Ectodermal cell (in vitro differentiated cells): ENCODE data around the gene DIS3L2.

Experiments
- H3K27ac ChIP-seq: 2 replicates; pipeline ENCODE4 v1.7.0; 2013; ENCODE audit warnings: mild to moderate bottlenecking, low read depth, low read length; ENCODE audit not compliant: insufficient read depth, poor library complexity, severe bottlenecking
- H3K27me3 ChIP-seq: 2 replicates; pipeline ENCODE4 v1.7.0; 2013; ENCODE audit warnings: mild to moderate bottlenecking, low read length; ENCODE audit not compliant: insufficient read depth, control insufficient read depth, poor library complexity, severe bottlenecking
- H3K36me3 ChIP-seq: one replicate; pipeline ENCODE4 v1.7.0; 2013; ENCODE audit warnings: low read length; ENCODE audit not compliant: control insufficient read depth, insufficient read depth
- H3K4me1 ChIP-seq: one replicate; pipeline ENCODE4 v1.7.0; 2013; ENCODE audit warnings: low read length; ENCODE audit not compliant: control insufficient read depth, insufficient read depth
- H3K4me3 ChIP-seq: 2 replicates; pipeline ENCODE4 v1.7.0; 2013; ENCODE audit warnings: low read depth, low read length, control low read depth; ENCODE audit not compliant: insufficient read depth
- H3K9me3 ChIP-seq: 2 replicates; pipeline ENCODE4 v1.7.0; 2013; ENCODE audit warnings: mild to moderate bottlenecking, low read length, moderate library complexity; ENCODE audit not compliant: control insufficient read depth
- WGBS, 2 experiments: methylation state at CpG; one replicate each; pipeline ENCODE4 v1.1.7; 2013; ENCODE audit warnings: missing lambda C conversion rate in 2 of 2; 5-methylcytosine and 5-hydroxymethylcytosine counted together

The DIS3L2 gene

DNA sequence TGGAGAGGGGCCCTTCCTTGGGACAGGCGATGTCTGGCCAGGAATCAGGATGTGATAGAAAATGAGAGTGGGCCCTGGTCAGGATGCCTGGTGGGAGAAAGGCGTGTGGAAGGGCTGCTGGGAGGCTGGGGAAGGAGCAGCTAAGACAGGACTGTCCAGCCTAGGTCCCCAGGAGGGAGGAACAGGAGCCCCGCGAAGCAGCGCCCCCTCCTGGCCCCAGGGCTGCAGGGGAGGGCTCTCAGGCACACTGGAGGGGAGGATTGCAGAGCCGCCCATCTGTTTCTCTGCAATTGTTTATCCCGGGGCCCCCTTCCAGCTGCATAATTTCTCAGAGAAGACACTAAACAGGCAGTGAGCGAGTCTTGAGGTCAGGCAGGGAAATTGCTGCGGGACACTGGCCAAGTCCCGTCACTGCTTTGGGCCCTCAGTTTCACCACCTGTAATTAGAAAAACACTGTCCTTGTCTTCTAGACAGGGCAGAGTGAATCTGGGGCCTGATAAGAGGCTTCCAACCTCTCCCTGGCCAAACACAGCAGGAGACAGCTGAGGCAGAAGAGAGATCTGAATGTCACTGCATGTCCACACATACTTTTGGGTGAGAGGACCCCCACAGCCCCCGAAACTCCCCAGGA, 31.4 kb upstream of the DIS3L2 start:
- no peak overlapping the region for H3K4me3 ChIP-seq
- no peak overlapping the region for H3K27ac ChIP-seq
- peaks cover 15% of the 10 kb centered on the region for H3K4me1 ChIP-seq
- no peaks in the 10 kb centered on the region for H3K9me3 ChIP-seq
- no peaks in the 10 kb centered on the region for H3K36me3 ChIP-seq
- peaks cover 44% of the 10 kb centered on the region for H3K27me3 ChIP-seq
- WGBS, 2 experiments: 54% methylated on average over 11 of the region's 11 CpGs

DNA sequence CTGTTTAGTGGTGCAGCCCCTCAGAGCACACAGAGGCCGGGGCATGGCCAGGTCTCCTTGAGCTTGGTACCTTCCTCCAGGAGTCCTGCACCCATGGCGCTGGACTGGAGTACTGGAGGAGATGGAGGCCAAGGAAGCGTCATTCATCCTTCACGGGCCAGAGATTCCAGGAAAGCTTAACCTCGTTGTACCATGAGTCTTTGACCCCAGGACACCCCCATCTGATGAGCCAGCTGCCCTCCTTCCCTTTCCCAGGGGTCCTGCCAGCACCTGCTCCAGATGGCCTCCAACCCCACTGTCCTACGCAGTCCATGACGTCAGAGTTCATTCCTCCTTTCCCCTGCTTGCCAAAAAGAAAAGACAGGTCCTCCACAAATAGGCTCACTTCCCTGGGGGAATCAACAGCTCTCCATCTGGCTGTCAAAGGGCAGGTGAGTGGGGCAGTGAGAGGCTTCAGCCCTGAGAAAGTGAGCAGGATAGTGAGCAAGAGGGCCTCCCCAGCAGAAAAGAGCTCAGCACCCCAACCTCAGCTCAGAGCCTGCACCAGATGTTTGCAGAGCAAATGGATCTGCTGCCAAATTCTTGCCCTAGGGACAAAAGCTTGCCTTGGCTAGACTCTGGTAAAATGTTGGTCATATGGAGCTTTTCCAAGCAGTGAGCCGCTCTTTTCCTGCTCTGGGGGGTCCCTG, 30.8 kb upstream of the DIS3L2 start:
- no peak overlapping the region for H3K27ac ChIP-seq
- WGBS, 2 experiments: 93 to 95% methylated on average over 8 of the region's 8 CpGs
- no peaks in the 10 kb centered on the region for H3K36me3 ChIP-seq
- H3K27me3 ChIP-seq: peaks cover 38% of the 10 kb centered on the region
- H3K9me3 ChIP-seq: no peaks in the 10 kb centered on the region
- H3K4me1 ChIP-seq: peaks cover 15% of the 10 kb centered on the region
- H3K4me3 ChIP-seq: no peak overlapping the region

- peaks cover 14% of the 10 kb centered on the region for H3K4me1 ChIP-seq
- H3K27ac ChIP-seq: no peak overlapping the region
- H3K27me3 ChIP-seq: peaks cover 30% of the 10 kb centered on the region
- no peaks in the 10 kb centered on the region for H3K36me3 ChIP-seq
- 94 to 96% methylated on average over 7 of the region's 7 CpGs for WGBS, 2 experiments
- H3K9me3 ChIP-seq: no peaks in the 10 kb centered on the region
- no peak overlapping the region for H3K4me3 ChIP-seq
These were observed 30.0 kb upstream of the DIS3L2 start for GRCh38 chr2:231931481-231931915.

GRCh38 chr2:231932711-231932970, 28.9 kb upstream of the DIS3L2 start:
- WGBS, 2 experiments: 91 to 93% methylated on average over 3 of the region's 3 CpGs
- no peaks in the 10 kb centered on the region for H3K9me3 ChIP-seq
- H3K4me3 ChIP-seq: no peak overlapping the region
- H3K36me3 ChIP-seq: no peaks in the 10 kb centered on the region
- peaks cover 19% of the 10 kb centered on the region for H3K27me3 ChIP-seq
- no peak overlapping the region for H3K27ac ChIP-seq
- H3K4me1 ChIP-seq: peaks cover 6% of the 10 kb centered on the region

GRCh38 chr2:231932985-231933915, 28.3 kb upstream of the DIS3L2 start:
- 91 to 93% methylated on average over 15 of the region's 15 CpGs for WGBS, 2 experiments
- no peak overlapping the region for H3K4me3 ChIP-seq
- H3K27me3 ChIP-seq: peaks cover 13% of the 10 kb centered on the region
- no peaks in the 10 kb centered on the region for H3K9me3 ChIP-seq
- no peaks in the 10 kb centered on the region for H3K36me3 ChIP-seq
- H3K4me1 ChIP-seq: peaks cover 6% of the 10 kb centered on the region
- no peak overlapping the region for H3K27ac ChIP-seq

DNA sequence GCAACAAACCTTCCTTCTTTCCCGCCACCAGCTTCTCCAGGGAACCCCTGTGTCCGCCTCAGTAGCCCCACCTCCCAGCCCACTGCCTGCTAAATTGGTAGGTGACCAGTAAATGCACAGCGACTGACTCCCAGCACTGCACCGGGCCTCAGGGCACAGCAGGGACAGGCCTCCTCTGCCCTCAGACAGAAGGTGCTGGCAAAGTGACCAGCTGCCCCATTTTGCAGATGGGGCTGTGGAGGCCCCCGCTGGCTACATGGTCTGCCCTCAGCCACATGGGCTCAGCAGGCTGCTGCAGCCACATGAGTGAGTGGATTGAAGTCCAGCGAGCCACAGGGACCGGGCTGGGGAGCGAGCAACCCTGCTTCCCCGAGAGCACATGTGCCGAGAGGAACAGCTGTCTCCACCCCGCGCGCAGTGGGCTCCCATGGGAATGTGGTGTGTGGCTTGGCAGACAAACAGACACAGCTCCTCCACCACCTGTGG, 27.6 kb upstream of the DIS3L2 start:
- H3K4me3 ChIP-seq: no peak overlapping the region
- H3K27ac ChIP-seq: no peak overlapping the region
- WGBS, 2 experiments: 93 to 96% methylated on average over 13 of the region's 13 CpGs
- no peaks in the 10 kb centered on the region for H3K9me3 ChIP-seq
- H3K27me3 ChIP-seq: peaks cover 6% of the 10 kb centered on the region
- peaks cover 6% of the 10 kb centered on the region for H3K4me1 ChIP-seq
- no peaks in the 10 kb centered on the region for H3K36me3 ChIP-seq

- Histone ChIP-seq H3K9me3 (no peaks in the 10 kb centered on the region), H3K4me3 (no peak overlapping the region), H3K36me3 (no peaks in the 10 kb centered on the region), H3K27ac (no peak overlapping the region), H3K4me1 (peaks cover 6% of the 10 kb centered on the region), H3K27me3 (no peaks in the 10 kb centered on the region)
- 89 to 92% methylated on average over 8 of the region's 8 CpGs for WGBS, 2 experiments
These were observed 26.9 kb upstream of the DIS3L2 start for GRCh38 chr2:231934441-231935206.

DNA sequence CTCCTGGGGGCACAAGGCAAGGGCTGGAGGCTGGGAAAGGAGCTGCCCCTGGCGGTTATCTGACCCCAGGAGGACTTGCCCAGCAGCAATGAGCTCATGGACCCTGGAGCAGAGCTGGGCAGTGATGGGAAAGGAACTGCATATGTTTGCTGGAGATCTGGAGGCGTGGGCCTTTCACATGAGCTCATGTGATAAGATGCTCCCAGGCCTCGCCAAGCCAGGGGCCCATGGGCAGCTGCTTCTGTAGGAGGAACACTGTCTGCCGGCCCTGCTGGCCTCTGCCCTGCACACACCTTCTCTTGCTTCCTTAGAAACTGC, 26.3 kb upstream of the DIS3L2 start:
- Histone ChIP-seq H3K9me3 (no peaks in the 10 kb centered on the region), H3K4me3 (no peak overlapping the region), H3K27ac (no peak overlapping the region), H3K36me3 (no peaks in the 10 kb centered on the region), H3K4me1 (peaks cover 3% of the 10 kb centered on the region), H3K27me3 (no peaks in the 10 kb centered on the region)
- 90 to 92% methylated on average over 4 of the region's 4 CpGs for whole genome bisulfite sequencing, 2 experiments

DNA sequence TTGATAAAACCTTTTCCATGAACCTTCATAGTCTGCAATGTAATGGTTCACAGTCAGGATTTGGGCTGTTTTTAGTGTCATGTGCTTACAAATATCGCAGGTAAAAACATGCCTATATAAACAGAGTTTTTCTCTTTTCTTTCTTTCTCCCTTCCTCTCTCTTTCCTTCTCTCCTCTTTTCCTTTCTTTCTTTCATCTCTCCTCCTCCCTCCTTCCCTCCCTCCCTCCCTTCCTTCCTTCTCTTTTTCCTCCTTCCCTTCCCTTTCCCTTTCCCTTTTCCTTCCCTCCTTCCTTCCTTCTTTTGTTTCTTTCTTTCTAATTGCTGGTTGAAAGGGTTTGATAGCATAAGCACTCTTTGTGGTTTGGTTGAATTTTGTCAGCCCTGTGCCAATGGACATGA, 25.7 kb upstream of the DIS3L2 start:
- H3K27me3 ChIP-seq: no peaks in the 10 kb centered on the region
- H3K9me3 ChIP-seq: no peaks in the 10 kb centered on the region
- no peaks in the 10 kb centered on the region for H3K4me1 ChIP-seq
- WGBS, 2 experiments: 92 to 100% methylated on average over 1 of the region's 1 CpG
- H3K27ac ChIP-seq: no peak overlapping the region
- H3K36me3 ChIP-seq: no peaks in the 10 kb centered on the region
- no peak overlapping the region for H3K4me3 ChIP-seq

DNA sequence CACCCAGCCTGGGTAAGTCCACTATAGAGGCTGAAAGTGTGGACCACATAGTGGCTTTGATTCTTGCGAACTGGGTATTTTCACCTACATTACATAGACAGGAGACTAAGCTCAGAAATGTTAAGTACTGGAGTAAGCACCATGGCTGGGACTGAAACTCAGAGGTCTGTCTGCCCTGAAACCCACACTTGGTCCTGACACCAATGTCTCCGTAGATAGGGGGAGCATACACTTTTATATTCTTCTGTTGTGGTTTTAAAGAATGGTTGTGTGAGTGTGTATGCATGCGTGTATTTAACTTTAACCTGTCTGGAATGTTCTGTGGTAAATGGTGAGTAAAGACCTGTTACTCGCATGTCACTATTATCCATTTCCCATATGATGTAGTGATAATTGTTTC, 25.0 kb upstream of the DIS3L2 start:
- Histone ChIP-seq H3K4me3 (no peak overlapping the region), H3K4me1 (no peaks in the 10 kb centered on the region), H3K27me3 (no peaks in the 10 kb centered on the region), H3K27ac (no peak overlapping the region), H3K9me3 (no peaks in the 10 kb centered on the region), H3K36me3 (no peaks in the 10 kb centered on the region)
- 98% methylated on average over 3 of the region's 4 CpGs for WGBS, 2 experiments
